ENCODE data around the gene CDH20. TPM values are rescaled to one million over a fixed set of nuclear protein-coding genes. Genes with fewer than 3 reads are reported as not detected.

Gene CDH20
- total and polyA plus RNA-seq, 2 of the 13 experiments (the other 11 are each of a cell fraction or from before 2014, with no cell fraction given) = not detected

GRCh38 chr18:61581578-61582201 lies 248.5 kb downstream of the CDH20 start (continued):
- TF ChIP-seq ZNF687 (CRISPR knock-in tag; IDR thresholded peaks at IDR 0.05) (peak; percentile 39), ZFP82 (CRISPR knock-in tag; IDR thresholded peaks at IDR 0.05; ENCODE audit: borderline replicate concordance) (0 out of 2 replicates have a peak, but pooled peaks have one; percentile 25), ZNF441 (CRISPR knock-in tag; IDR thresholded peaks at IDR 0.05; ENCODE audit: borderline replicate concordance) (peak; percentile 89), MEF2D (CRISPR knock-in tag; IDR thresholded peaks at IDR 0.05) (0 out of 2 replicates have a peak, but pooled peaks have one; percentile 31), SMC3 (IDR thresholded peaks at IDR 0.05; ENCODE audit: low read length) (peak; percentile 21; the same call in 1 of the 2 replicates), NFKB2 (CRISPR knock-in tag; IDR thresholded peaks at IDR 0.05; ENCODE audit: borderline replicate concordance) (peak; percentile 38; the same call in 1 of the 2 replicates), FOXO4 (CRISPR knock-in tag; conservative IDR thresholded peaks at IDR 0.05) (no peak), RFXAP (CRISPR knock-in tag; IDR thresholded peaks at IDR 0.05; ENCODE audit: borderline replicate concordance) (no peak; the same call in 1 of the 2 replicates), ZNF572 (CRISPR knock-in tag; IDR thresholded peaks at IDR 0.05) (peak; percentile 54; the same call in 1 of the 2 replicates), KDM2A (CRISPR knock-in tag; IDR thresholded peaks at IDR 0.05; ENCODE audit: borderline replicate concordance, low read depth) (peak; percentile 50; the same call in 1 of the 2 replicates), ATF7-NPFF (CRISPR knock-in tag; IDR thresholded peaks at IDR 0.05; ENCODE audit: low read depth) (no peak)
